WTC11 (cell line): ENCODE measurements around the gene TMEM94. TPM values are rescaled to one million over a fixed set of nuclear protein-coding genes. Genes with fewer than 3 reads are reported as not detected.

Source experiments
- ATAC-seq: fragments of 200-7000 bp; cut with Tn5 transposase; 2 replicates; pipeline ENCODE4 v1.10.0; 2021; ENCODE audit warnings: mild to moderate bottlenecking, moderate library complexity
- CTCF ChIA-PET: fragments of 300-600 bp; sonication (Branson Sonifier 250); formaldehyde crosslinking; loops from one replicate; lab custom pipeline; 2021; ENCODE audit warnings: antibody characterized with exemption; lab: Charles Lee
- POLR2A ChIA-PET: fragments of 350-600 bp; sonication (Branson Sonifier 250); formaldehyde crosslinking; loops from one replicate; lab custom pipeline; 2021; ENCODE audit warnings: antibody characterized with exemption; lab: Charles Lee
- DNase-seq: peaks from one replicate; pipeline ENCODE4 v3.0.0; 2021; ENCODE audit warnings: low spot score
- H3K27ac Mint-ChIP-seq: 2 replicates; pipeline ENCODE4 v1.8.0; 2021; ENCODE audit warnings: mixed read lengths
- H3K27me3 Mint-ChIP-seq: 2 replicates; pipeline ENCODE4 v1.8.0; 2021; ENCODE audit warnings: low read depth, mild to moderate bottlenecking, moderate library complexity, mixed read lengths
- H3K36me3 Mint-ChIP-seq: 2 replicates; pipeline ENCODE4 v1.8.0; 2021; ENCODE audit warnings: mixed read lengths
- H3K4me1 Mint-ChIP-seq: 2 replicates; pipeline ENCODE4 v1.8.0; 2022; ENCODE audit warnings: mixed read lengths
- H3K4me3 Mint-ChIP-seq: 2 replicates; pipeline ENCODE4 v1.8.0; 2021; ENCODE audit warnings: mild to moderate bottlenecking, moderate library complexity, mixed read lengths
- H3K9me3 Mint-ChIP-seq: 2 replicates; pipeline ENCODE4 v1.8.0; 2021; ENCODE audit warnings: mixed read lengths
- ETV6 ChIP-seq: sonication (generic); formaldehyde crosslinking; IDR thresholded peaks from 2 replicates; pipeline ENCODE4 v1.8.1; 2022; ENCODE audit warnings: mild to moderate bottlenecking, missing genetic modification reagents
- GTF2I ChIP-seq: fragments of 250-450 bp; sonication (Bioruptor Pico); conservative IDR thresholded peaks from 2 replicates; pipeline ENCODE4 v1.4.0; 2021; ENCODE audit warnings: mild to moderate bottlenecking
- KAT7 ChIP-seq: sonication (generic); formaldehyde crosslinking; IDR thresholded peaks from 2 replicates; pipeline ENCODE4 v1.8.1; 2023; ENCODE audit warnings: missing genetic modification reagents, mild to moderate bottlenecking, borderline replicate concordance
- NR1H2 ChIP-seq: sonication (generic); formaldehyde crosslinking; IDR thresholded peaks from 2 replicates; pipeline ENCODE4 v1.9.0; 2021; ENCODE audit warnings: mild to moderate bottlenecking, moderate library complexity, missing genetic modification reagents
- PRRX2 ChIP-seq: fragments of 250-450 bp; sonication (Bioruptor Pico); IDR thresholded peaks from 2 replicates; pipeline ENCODE4 v1.8.0; 2021; ENCODE audit warnings: mild to moderate bottlenecking
- SMAD3 ChIP-seq: sonication (generic); formaldehyde crosslinking; IDR thresholded peaks from 2 replicates; pipeline ENCODE4 v1.8.0; 2022; ENCODE audit warnings: missing genetic modification reagents, mild to moderate bottlenecking, borderline replicate concordance
- SOX15 ChIP-seq: fragments of 250-450 bp; sonication (Bioruptor Pico); IDR thresholded peaks from 2 replicates; pipeline ENCODE4 v1.9.0; 2021; ENCODE audit warnings: mild to moderate bottlenecking
- TCF7 ChIP-seq: sonication (generic); formaldehyde crosslinking; IDR thresholded peaks from 2 replicates; pipeline ENCODE4 v1.8.0; 2022; ENCODE audit warnings: mild to moderate bottlenecking, low read depth, missing genetic modification reagents, moderate library complexity
- ZNF121 ChIP-seq: sonication (generic); formaldehyde crosslinking; IDR thresholded peaks from 2 replicates; pipeline ENCODE4 v1.8.0; 2023; ENCODE audit warnings: missing genetic modification reagents
- ZNF219 ChIP-seq: sonication (generic); formaldehyde crosslinking; IDR thresholded peaks from 2 replicates; pipeline ENCODE4 v1.8.0; 2023; ENCODE audit warnings: missing genetic modification reagents, mild to moderate bottlenecking, borderline replicate concordance
- ZNF232 ChIP-seq: sonication (generic); formaldehyde crosslinking; IDR thresholded peaks from 2 replicates; pipeline ENCODE4 v1.8.0; 2022; ENCODE audit warnings: mild to moderate bottlenecking, missing genetic modification reagents
- total RNA-seq: library from RNA; stranded (reverse); gene quantifications from 3 replicates; pipeline ENCODE4 v1.2.3, GENCODE V29; 2021
- TF ChIP-seq, protein P1 (sequence below): fragments of 250-450 bp; sonication (Bioruptor Pico); IDR thresholded peaks from 2 replicates; pipeline ENCODE4 v2.1.2; 2022; ENCODE audit warnings: mild to moderate bottlenecking, moderate library complexity
- TF ChIP-seq, protein P2 (sequence below): fragments of 250-450 bp; sonication (Bioruptor Pico); IDR thresholded peaks from 2 replicates; pipeline ENCODE4 v1.9.0; 2021; ENCODE audit warnings: mild to moderate bottlenecking, borderline replicate concordance
- TF ChIP-seq, protein P3 (sequence below): sonication (generic); formaldehyde crosslinking; IDR thresholded peaks from 2 replicates; pipeline ENCODE4 v1.8.0; 2023; ENCODE audit warnings: missing genetic modification reagents
- TF ChIP-seq, protein P4 (sequence below): sonication (generic); formaldehyde crosslinking; IDR thresholded peaks from 2 replicates; pipeline ENCODE4 v1.8.0; 2022; ENCODE audit warnings: mild to moderate bottlenecking, missing genetic modification reagents
- TF ChIP-seq, protein P5 (sequence below): sonication (generic); formaldehyde crosslinking; IDR thresholded peaks from 2 replicates; pipeline ENCODE4 v1.8.1; 2023; ENCODE audit warnings: mild to moderate bottlenecking, missing genetic modification reagents
- TF ChIP-seq, protein P6 (sequence below): sonication (generic); formaldehyde crosslinking; IDR thresholded peaks from 2 replicates; pipeline ENCODE4 v1.8.0; 2023; ENCODE audit warnings: mild to moderate bottlenecking, missing genetic modification reagents
- TF ChIP-seq, protein P7 (sequence below): sonication (generic); formaldehyde crosslinking; IDR thresholded peaks from 2 replicates; pipeline ENCODE4 v1.8.0; 2023; ENCODE audit warnings: missing genetic modification reagents, mild to moderate bottlenecking, borderline replicate concordance
- TF ChIP-seq, protein P8 (sequence below): sonication (generic); formaldehyde crosslinking; IDR thresholded peaks from 2 replicates; pipeline ENCODE4 v1.8.1; 2023; ENCODE audit warnings: mild to moderate bottlenecking, missing genetic modification reagents, moderate library complexity

The TMEM94 gene
- total RNA-seq, 1 experiment from 2014 or later = 76.9 TPM

DNA sequence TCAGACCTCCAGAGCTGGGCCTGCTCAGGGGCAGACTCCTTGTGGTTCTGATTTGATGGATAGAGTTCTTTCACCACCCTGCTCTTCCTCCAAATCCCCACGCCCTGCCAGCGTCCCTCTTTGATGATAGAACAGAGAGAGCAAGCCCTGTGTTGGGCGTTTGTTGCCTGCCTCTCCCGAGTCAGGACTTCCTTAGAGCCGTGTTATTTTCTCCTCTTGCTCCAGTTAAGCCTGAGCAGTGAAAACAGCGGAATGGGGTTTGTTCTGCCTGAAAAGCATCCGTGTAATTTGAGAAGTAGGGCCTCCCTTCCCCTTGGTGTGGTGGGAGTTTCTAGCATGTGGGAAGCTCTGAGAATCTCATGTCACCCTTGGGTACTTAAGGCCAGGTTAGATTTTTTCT is 22.1 kb downstream of the TMEM94 start:
- peak overlapping the region; percentile 84 for H3K27ac Mint-ChIP-seq
- H3K4me3 Mint-ChIP-seq = no peak overlapping the region
- no peaks in the 10 kb centered on the region for H3K36me3 Mint-ChIP-seq
- peaks cover 7% of the 10 kb centered on the region for H3K4me1 Mint-ChIP-seq
- H3K27me3 Mint-ChIP-seq = no peaks in the 10 kb centered on the region
- DNase-seq (no peak), ATAC-seq (peak; percentile 37)
- CTCF ChIA-PET = interaction anchor here (0.6 to 1.8 kb wide), 8 partner anchors 25 to 1371 kb away, joined by 3 to 6 read pairs (median 4); partner anchors contain the start of gene MIF4GD
- no peaks in the 10 kb centered on the region for H3K9me3 Mint-ChIP-seq
- POLR2A ChIA-PET = interaction anchor here (0.7 kb wide), 1 partner anchor 30 kb away, joined by 6 read pairs; no protein-coding TSS in a partner anchor
- TF ChIP-seq TCF7 (CRISPR knock-in tag) (no peak), ZNF219 (CRISPR knock-in tag) (no peak), NR1H2 (CRISPR knock-in tag) (no peak), ZNF121 (CRISPR knock-in tag) (no peak), ETV6 (CRISPR knock-in tag) (no peak), SOX15 (CRISPR knock-in tag) (no peak), ZNF232 (CRISPR knock-in tag) (no peak), GTF2I (CRISPR knock-in tag) (no peak), KAT7 (CRISPR knock-in tag) (no peak), SMAD3 (CRISPR knock-in tag) (no peak), PRRX2 (CRISPR knock-in tag) (no peak)
- TF ChIP-seq, protein P1, sequence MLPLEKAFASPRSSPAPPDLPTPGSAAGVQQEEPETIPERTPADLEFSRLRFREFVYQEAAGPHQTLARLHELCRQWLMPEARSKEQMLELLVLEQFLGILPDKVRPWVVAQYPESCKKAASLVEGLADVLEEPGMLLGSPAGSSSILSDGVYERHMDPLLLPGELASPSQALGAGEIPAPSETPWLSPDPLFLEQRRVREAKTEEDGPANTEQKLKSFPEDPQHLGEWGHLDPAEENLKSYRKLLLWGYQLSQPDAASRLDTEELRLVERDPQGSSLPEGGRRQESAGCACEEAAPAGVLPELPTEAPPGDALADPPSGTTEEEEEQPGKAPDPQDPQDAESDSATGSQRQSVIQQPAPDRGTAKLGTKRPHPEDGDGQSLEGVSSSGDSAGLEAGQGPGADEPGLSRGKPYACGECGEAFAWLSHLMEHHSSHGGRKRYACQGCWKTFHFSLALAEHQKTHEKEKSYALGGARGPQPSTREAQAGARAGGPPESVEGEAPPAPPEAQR (CRISPR knock-in tag) = no peak
- TF ChIP-seq, protein P2, sequence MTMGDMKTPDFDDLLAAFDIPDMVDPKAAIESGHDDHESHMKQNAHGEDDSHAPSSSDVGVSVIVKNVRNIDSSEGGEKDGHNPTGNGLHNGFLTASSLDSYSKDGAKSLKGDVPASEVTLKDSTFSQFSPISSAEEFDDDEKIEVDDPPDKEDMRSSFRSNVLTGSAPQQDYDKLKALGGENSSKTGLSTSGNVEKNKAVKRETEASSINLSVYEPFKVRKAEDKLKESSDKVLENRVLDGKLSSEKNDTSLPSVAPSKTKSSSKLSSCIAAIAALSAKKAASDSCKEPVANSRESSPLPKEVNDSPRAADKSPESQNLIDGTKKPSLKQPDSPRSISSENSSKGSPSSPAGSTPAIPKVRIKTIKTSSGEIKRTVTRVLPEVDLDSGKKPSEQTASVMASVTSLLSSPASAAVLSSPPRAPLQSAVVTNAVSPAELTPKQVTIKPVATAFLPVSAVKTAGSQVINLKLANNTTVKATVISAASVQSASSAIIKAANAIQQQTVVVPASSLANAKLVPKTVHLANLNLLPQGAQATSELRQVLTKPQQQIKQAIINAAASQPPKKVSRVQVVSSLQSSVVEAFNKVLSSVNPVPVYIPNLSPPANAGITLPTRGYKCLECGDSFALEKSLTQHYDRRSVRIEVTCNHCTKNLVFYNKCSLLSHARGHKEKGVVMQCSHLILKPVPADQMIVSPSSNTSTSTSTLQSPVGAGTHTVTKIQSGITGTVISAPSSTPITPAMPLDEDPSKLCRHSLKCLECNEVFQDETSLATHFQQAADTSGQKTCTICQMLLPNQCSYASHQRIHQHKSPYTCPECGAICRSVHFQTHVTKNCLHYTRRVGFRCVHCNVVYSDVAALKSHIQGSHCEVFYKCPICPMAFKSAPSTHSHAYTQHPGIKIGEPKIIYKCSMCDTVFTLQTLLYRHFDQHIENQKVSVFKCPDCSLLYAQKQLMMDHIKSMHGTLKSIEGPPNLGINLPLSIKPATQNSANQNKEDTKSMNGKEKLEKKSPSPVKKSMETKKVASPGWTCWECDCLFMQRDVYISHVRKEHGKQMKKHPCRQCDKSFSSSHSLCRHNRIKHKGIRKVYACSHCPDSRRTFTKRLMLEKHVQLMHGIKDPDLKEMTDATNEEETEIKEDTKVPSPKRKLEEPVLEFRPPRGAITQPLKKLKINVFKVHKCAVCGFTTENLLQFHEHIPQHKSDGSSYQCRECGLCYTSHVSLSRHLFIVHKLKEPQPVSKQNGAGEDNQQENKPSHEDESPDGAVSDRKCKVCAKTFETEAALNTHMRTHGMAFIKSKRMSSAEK = no peak
- TF ChIP-seq, protein P3, sequence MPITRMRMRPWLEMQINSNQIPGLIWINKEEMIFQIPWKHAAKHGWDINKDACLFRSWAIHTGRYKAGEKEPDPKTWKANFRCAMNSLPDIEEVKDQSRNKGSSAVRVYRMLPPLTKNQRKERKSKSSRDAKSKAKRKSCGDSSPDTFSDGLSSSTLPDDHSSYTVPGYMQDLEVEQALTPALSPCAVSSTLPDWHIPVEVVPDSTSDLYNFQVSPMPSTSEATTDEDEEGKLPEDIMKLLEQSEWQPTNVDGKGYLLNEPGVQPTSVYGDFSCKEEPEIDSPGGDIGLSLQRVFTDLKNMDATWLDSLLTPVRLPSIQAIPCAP (CRISPR knock-in tag) = no peak
- TF ChIP-seq, protein P4, sequence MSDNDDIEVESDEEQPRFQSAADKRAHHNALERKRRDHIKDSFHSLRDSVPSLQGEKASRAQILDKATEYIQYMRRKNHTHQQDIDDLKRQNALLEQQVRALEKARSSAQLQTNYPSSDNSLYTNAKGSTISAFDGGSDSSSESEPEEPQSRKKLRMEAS (CRISPR knock-in tag) = no peak
- TF ChIP-seq, protein P5, sequence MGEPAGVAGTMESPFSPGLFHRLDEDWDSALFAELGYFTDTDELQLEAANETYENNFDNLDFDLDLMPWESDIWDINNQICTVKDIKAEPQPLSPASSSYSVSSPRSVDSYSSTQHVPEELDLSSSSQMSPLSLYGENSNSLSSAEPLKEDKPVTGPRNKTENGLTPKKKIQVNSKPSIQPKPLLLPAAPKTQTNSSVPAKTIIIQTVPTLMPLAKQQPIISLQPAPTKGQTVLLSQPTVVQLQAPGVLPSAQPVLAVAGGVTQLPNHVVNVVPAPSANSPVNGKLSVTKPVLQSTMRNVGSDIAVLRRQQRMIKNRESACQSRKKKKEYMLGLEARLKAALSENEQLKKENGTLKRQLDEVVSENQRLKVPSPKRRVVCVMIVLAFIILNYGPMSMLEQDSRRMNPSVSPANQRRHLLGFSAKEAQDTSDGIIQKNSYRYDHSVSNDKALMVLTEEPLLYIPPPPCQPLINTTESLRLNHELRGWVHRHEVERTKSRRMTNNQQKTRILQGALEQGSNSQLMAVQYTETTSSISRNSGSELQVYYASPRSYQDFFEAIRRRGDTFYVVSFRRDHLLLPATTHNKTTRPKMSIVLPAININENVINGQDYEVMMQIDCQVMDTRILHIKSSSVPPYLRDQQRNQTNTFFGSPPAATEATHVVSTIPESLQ (CRISPR knock-in tag) = no peak
- TF ChIP-seq, protein P6, sequence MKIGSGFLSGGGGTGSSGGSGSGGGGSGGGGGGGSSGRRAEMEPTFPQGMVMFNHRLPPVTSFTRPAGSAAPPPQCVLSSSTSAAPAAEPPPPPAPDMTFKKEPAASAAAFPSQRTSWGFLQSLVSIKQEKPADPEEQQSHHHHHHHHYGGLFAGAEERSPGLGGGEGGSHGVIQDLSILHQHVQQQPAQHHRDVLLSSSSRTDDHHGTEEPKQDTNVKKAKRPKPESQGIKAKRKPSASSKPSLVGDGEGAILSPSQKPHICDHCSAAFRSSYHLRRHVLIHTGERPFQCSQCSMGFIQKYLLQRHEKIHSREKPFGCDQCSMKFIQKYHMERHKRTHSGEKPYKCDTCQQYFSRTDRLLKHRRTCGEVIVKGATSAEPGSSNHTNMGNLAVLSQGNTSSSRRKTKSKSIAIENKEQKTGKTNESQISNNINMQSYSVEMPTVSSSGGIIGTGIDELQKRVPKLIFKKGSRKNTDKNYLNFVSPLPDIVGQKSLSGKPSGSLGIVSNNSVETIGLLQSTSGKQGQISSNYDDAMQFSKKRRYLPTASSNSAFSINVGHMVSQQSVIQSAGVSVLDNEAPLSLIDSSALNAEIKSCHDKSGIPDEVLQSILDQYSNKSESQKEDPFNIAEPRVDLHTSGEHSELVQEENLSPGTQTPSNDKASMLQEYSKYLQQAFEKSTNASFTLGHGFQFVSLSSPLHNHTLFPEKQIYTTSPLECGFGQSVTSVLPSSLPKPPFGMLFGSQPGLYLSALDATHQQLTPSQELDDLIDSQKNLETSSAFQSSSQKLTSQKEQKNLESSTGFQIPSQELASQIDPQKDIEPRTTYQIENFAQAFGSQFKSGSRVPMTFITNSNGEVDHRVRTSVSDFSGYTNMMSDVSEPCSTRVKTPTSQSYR (CRISPR knock-in tag) = no peak
- TF ChIP-seq, protein P7, sequence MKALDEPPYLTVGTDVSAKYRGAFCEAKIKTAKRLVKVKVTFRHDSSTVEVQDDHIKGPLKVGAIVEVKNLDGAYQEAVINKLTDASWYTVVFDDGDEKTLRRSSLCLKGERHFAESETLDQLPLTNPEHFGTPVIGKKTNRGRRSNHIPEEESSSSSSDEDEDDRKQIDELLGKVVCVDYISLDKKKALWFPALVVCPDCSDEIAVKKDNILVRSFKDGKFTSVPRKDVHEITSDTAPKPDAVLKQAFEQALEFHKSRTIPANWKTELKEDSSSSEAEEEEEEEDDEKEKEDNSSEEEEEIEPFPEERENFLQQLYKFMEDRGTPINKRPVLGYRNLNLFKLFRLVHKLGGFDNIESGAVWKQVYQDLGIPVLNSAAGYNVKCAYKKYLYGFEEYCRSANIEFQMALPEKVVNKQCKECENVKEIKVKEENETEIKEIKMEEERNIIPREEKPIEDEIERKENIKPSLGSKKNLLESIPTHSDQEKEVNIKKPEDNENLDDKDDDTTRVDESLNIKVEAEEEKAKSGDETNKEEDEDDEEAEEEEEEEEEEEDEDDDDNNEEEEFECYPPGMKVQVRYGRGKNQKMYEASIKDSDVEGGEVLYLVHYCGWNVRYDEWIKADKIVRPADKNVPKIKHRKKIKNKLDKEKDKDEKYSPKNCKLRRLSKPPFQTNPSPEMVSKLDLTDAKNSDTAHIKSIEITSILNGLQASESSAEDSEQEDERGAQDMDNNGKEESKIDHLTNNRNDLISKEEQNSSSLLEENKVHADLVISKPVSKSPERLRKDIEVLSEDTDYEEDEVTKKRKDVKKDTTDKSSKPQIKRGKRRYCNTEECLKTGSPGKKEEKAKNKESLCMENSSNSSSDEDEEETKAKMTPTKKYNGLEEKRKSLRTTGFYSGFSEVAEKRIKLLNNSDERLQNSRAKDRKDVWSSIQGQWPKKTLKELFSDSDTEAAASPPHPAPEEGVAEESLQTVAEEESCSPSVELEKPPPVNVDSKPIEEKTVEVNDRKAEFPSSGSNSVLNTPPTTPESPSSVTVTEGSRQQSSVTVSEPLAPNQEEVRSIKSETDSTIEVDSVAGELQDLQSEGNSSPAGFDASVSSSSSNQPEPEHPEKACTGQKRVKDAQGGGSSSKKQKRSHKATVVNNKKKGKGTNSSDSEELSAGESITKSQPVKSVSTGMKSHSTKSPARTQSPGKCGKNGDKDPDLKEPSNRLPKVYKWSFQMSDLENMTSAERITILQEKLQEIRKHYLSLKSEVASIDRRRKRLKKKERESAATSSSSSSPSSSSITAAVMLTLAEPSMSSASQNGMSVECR (CRISPR knock-in tag) = no peak
- TF ChIP-seq, protein P8, sequence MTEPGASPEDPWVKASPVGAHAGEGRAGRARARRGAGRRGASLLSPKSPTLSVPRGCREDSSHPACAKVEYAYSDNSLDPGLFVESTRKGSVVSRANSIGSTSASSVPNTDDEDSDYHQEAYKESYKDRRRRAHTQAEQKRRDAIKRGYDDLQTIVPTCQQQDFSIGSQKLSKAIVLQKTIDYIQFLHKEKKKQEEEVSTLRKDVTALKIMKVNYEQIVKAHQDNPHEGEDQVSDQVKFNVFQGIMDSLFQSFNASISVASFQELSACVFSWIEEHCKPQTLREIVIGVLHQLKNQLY = no peak
